Stimulated activated naive B cell treated with anti-CD40 and anti-IgM and Interleukin-4, amounts not matched to agents 10 μg/mL and 1 μg/mL and 100 μg/mL, for 72 hours (primary cell): ENCODE results near the gene CPLX4.
A peak's percentile ranks its signal among the peaks of the same experiment; 100 is the strongest.

Experiments used
- ATAC-seq, 2 donors: fragments of 150-1000 bp; cut with Tn5 transposase; replicated peaks; 2 replicates each; pipeline ENCODE4 v1.10.0; 2021; ENCODE audit warnings: moderate library complexity in 1 of 2
- DNase-seq: peaks from one replicate; pipeline ENCODE4 v3.0.0; 2021
- H3K27ac Mint-ChIP-seq: one replicate; pipeline ENCODE4 v1.8.0; 2022; ENCODE audit warnings: mild to moderate bottlenecking, mixed read lengths
- H3K27me3 Mint-ChIP-seq, 2 donors: one replicate each; pipeline ENCODE4 v1.8.0; 2022; ENCODE audit warnings: mixed read lengths in 2 of 2
- H3K36me3 Mint-ChIP-seq, 2 donors: one replicate each; pipeline ENCODE4 v1.8.0; 2022; ENCODE audit warnings: mixed read lengths in 2 of 2, mild to moderate bottlenecking in 1 of 2
- H3K4me1 Mint-ChIP-seq, 2 donors: one replicate each; pipeline ENCODE4 v1.8.0; 2022; ENCODE audit warnings: mixed read lengths in 2 of 2, mild to moderate bottlenecking in 1 of 2
- H3K4me3 Mint-ChIP-seq, 2 donors: one replicate each; pipeline ENCODE4 v1.8.0; 2022; ENCODE audit warnings: mild to moderate bottlenecking in 2 of 2, mixed read lengths in 2 of 2, moderate library complexity in 1 of 2
- H3K9me3 Mint-ChIP-seq, 2 donors: one replicate each; pipeline ENCODE4 v1.8.0; 2022; ENCODE audit warnings: mixed read lengths in 2 of 2, mild to moderate bottlenecking in 1 of 2

CPLX4 gene

DNA sequence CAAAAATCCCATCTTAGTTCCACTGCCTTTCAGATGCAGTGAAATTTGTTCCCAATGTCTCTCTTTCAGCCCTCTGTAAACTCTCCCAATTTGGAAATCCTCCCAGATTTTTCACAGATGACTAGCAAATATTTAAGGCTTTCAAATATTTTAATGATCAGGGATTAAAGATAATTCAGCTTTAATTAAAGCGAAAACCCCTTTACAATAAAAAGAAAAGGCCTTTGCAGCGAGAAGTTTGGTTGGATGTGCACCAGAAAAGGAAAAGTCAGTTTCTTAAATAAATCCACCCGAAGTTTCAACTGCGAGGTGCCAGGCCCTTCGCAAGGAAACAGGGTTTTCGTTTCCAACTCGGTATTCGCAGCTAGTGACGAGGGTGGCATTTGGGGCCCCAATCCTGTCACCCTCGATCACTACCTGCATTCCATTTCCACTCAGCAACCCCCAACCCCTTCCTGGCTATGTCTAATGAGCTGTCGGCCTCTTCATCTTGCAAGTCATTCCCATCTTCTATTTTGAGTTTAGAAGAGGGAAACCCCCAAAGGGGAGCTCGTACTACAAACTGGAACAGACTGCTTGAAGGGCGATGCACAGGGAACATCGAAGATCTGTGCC is 46.7 kb downstream of the CPLX4 start:
- Mint-ChIP-seq H3K36me3 (peaks cover 4% of the 10 kb centered on the region in 2 donors), H3K9me3 (no peaks in the 10 kb centered on the region), H3K4me1 (peaks cover 27 to 35% of the 10 kb centered on the region in 2 donors), H3K4me3 (peak overlapping the region in 1 of 2 donors; percentile 15), H3K27me3 (peaks cover 80 to 87% of the 10 kb centered on the region in 2 donors), H3K27ac (peak overlapping the region; percentile 20)
- no peak for DNase-seq
- ATAC-seq = no peak

DNA sequence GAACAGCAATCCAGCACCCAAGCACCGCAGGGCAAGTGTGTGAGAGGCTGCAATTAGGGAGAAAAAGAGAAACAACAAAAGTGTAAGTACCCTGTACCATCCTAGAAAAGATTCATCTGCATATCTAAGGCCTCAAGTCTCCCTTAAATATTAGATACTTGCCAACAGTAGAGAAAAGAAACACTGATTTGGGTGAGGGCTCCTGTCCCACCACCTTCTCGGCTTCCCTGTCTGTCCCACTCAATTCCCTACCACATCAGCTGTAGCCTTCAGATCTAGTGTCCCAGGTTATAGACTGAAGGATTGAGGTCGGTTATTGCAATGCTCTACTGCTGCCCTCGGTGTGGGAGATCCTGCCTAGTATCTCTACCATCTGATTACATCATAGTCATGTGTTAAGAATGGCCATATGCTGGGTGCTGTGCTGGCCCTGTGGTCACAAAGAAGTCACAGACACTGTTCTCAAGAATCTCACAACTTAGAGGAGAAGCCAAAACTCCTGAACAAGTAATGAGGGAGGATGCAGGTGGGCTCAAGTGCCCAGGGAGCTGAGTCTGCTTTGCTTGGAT is 47.7 kb downstream of the CPLX4 start:
- Mint-ChIP-seq H3K4me3 (no peak overlapping the region), H3K27ac (no peak overlapping the region), H3K27me3 (peaks cover 80 to 87% of the 10 kb centered on the region in 2 donors), H3K4me1 (peaks cover 31 to 45% of the 10 kb centered on the region in 2 donors), H3K36me3 (peaks cover 4% of the 10 kb centered on the region in 2 donors), H3K9me3 (no peaks in the 10 kb centered on the region)
- no peak for ATAC-seq
- DNase-seq = no peak

GRCh38 chr18:59269563-59270119 is 48.8 kb downstream of the CPLX4 start:
- peaks cover 31 to 52% of the 10 kb centered on the region in 2 donors for H3K4me1 Mint-ChIP-seq
- DNase-seq (no peak), ATAC-seq (no peak)
- no peaks in the 10 kb centered on the region for H3K9me3 Mint-ChIP-seq
- H3K4me3 Mint-ChIP-seq = peak overlapping the region; percentile 57 to 72
- H3K36me3 Mint-ChIP-seq = peaks cover 4% of the 10 kb centered on the region in 2 donors
- peaks cover 81 to 89% of the 10 kb centered on the region in 2 donors for H3K27me3 Mint-ChIP-seq
- peak overlapping the region; percentile 48 for H3K27ac Mint-ChIP-seq

DNA sequence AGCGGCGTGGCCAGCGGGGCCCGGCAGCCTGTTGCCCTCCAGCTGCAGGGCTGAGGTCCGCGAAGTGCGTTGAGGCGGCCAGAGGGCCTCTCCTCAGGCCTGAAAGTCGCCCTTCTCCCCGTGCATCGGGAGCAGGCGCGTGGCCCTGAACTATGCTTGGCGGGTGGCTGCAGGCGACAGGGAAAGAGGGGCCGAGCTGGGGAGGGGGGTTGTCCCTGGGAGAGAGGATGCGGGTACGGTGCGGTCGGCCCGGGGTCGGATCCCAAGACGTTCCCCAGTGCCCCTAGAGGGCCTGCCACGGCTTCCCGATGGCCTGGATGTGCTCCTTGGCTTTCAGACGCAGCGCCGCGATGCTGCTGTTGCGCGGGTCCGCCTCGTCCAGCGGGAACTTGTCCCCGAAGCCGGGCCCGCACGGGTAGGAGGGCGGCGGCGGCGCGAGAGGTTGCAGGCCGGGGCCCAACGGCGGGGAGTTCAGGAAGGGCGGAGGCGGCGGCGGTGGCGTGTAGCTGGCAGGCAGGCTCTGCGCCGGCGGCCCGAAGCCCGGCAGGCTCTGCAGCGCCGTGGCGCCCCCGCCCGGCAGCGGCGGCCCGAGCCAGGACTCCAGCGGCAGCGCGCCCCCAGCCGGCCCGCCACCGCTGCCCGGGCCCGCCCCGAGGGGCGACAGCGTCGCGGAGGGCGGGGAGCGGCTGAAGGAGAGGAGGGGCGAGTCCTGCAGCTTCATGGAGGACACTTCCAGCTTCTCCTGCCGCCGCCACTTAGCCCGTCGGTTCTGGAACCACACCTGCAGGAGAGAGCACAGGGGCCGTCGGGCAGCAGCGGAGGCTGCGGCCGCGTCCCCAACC is 49.5 kb downstream of the CPLX4 start:
- H3K4me3 Mint-ChIP-seq = peak overlapping the region; percentile 59 to 72
- DNase-seq = peak; percentile 26
- ATAC-seq = peak; percentile 47 to 51

GRCh38 chr18:59268127-59268720 is 50.2 kb downstream of the CPLX4 start:
- DNase-seq (no peak), ATAC-seq (no peak)
- Mint-ChIP-seq H3K36me3 (peaks cover 0 to 4% of the 10 kb centered on the region in 2 donors), H3K4me3 (peak overlapping the region; percentile 59 to 64), H3K9me3 (peaks cover 0 to 1% of the 10 kb centered on the region in 2 donors), H3K27me3 (peaks cover 79 to 86% of the 10 kb centered on the region in 2 donors), H3K4me1 (peaks cover 26 to 50% of the 10 kb centered on the region in 2 donors), H3K27ac (peak overlapping the region; percentile 90)

More for the DNA sequence above, 49.5 kb downstream of the CPLX4 start:
- Mint-ChIP-seq H3K36me3 (peaks cover 3 to 4% of the 10 kb centered on the region in 2 donors), H3K9me3 (no peaks in the 10 kb centered on the region), H3K27me3 (peaks cover 79 to 86% of the 10 kb centered on the region in 2 donors), H3K27ac (peak overlapping the region; percentile 90), H3K4me1 (peaks cover 30 to 51% of the 10 kb centered on the region in 2 donors)

DNA sequence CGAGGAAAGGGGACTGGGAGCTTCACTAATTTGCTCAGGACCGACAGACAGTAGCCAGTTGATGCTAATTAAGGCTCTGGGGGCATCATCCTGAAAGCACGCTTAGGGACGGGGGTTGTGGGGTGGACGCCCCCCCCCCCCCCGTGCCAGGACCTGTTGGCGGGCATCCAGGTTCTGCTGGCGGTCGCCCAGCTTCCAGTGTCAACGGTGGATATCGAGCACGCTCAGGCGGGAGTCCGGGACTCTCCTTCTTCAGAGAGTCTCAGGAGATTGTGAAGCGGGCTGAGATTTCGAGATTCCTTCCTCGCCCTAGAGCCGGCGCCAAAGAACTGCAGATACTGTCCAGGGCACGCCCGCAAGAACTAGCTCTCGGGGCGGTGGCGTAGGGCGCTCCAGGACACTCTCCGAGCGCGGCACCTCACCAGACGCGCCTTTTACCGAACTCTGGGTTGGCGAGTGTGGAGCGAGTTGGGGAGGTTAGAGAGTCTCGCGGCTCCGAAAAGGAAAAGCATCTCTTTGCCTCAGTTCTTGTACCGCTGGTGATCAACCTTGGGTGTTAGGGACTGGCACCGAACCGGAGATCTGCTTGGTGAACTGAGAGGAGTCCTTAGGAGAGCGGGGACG is 50.8 kb downstream of the CPLX4 start:
- Mint-ChIP-seq H3K9me3 (peaks cover 0 to 1% of the 10 kb centered on the region in 2 donors), H3K27ac (peak overlapping the region; percentile 90), H3K36me3 (peaks cover 0 to 4% of the 10 kb centered on the region in 2 donors), H3K4me1 (peaks cover 26 to 49% of the 10 kb centered on the region in 2 donors), H3K4me3 (peak overlapping the region; percentile 59 to 64), H3K27me3 (peaks cover 85 to 93% of the 10 kb centered on the region in 2 donors)
- DNase-seq (no peak), ATAC-seq (no peak)

GRCh38 chr18:59266886-59267502 is 51.5 kb downstream of the CPLX4 start:
- H3K9me3 Mint-ChIP-seq = peaks cover 0 to 1% of the 10 kb centered on the region in 2 donors
- DNase-seq (no peak), ATAC-seq (no peak)
- H3K27me3 Mint-ChIP-seq = peaks cover 86 to 94% of the 10 kb centered on the region in 2 donors
- H3K4me1 Mint-ChIP-seq = peaks cover 25 to 48% of the 10 kb centered on the region in 2 donors
- H3K27ac Mint-ChIP-seq = peak overlapping the region; percentile 90
- H3K4me3 Mint-ChIP-seq = peak overlapping the region in 1 of 2 donors; percentile 25
- peaks cover 0 to 4% of the 10 kb centered on the region in 2 donors for H3K36me3 Mint-ChIP-seq

GRCh38 chr18:59266459-59266858 is 52.0 kb downstream of the CPLX4 start:
- H3K4me1 Mint-ChIP-seq = peaks cover 23 to 43% of the 10 kb centered on the region in 2 donors
- DNase-seq (no peak), ATAC-seq (no peak)
- no peak overlapping the region for H3K4me3 Mint-ChIP-seq
- H3K9me3 Mint-ChIP-seq = peaks cover 0 to 1% of the 10 kb centered on the region in 2 donors
- peaks cover 81 to 94% of the 10 kb centered on the region in 2 donors for H3K27me3 Mint-ChIP-seq
- peaks cover 0 to 4% of the 10 kb centered on the region in 2 donors for H3K36me3 Mint-ChIP-seq
- no peak overlapping the region for H3K27ac Mint-ChIP-seq

GRCh38 chr18:59265974-59266369 is 52.5 kb downstream of the CPLX4 start:
- DNase-seq (no peak), ATAC-seq (no peak)
- Mint-ChIP-seq H3K9me3 (peaks cover 0 to 1% of the 10 kb centered on the region in 2 donors), H3K4me3 (peak overlapping the region; percentile 79 to 81), H3K27ac (peak overlapping the region; percentile 47), H3K27me3 (peaks cover 79 to 94% of the 10 kb centered on the region in 2 donors), H3K36me3 (peaks cover 0 to 4% of the 10 kb centered on the region in 2 donors), H3K4me1 (peaks cover 23 to 43% of the 10 kb centered on the region in 2 donors)

DNA sequence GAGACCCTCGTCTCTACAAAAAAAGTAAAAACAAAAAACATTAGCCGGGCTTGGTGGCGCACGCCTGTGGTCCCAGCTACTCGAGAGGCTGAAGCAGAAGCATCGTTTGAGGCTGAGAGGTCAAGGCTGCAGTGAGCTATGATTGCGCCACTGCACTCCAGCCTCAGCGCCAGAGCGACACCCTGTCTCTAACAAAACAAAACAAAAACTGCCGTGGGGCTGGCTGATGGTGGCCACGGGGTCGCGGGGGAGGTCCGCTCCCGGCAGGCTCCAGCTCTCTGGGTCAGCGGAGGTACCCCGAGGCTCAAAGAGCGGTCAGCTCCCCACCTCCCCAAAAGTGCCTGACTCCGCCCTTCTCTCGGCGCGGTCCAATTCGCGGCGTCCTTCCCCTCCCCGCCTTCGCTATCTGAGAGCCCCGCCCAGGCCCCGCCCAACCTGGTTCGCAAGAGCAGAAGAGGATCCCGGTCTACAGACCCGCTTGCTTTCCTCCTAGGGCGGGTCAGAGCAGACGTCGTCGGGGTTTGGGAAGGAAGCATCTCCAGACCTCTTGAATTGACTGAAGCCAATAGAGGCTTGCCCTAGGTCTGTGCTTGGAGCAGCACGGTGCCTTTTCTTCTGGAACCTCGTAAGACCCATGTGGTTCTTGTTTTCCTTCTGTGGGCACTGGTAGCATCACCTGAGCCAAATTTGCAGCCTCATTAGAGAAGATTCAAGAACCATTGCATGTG is 53.0 kb downstream of the CPLX4 start:
- ATAC-seq = peak; percentile 62 to 68
- DNase-seq = no peak
- Mint-ChIP-seq H3K36me3 (peaks cover 0 to 4% of the 10 kb centered on the region in 2 donors), H3K27me3 (peaks cover 79 to 94% of the 10 kb centered on the region in 2 donors), H3K4me1 (peaks cover 23 to 43% of the 10 kb centered on the region in 2 donors), H3K27ac (peak overlapping the region; percentile 47), H3K4me3 (peak overlapping the region; percentile 79 to 81), H3K9me3 (peaks cover 0 to 1% of the 10 kb centered on the region in 2 donors)

GRCh38 chr18:59264651-59265245 is 53.7 kb downstream of the CPLX4 start:
- Mint-ChIP-seq H3K27me3 (peaks cover 78 to 93% of the 10 kb centered on the region in 2 donors), H3K4me1 (peaks cover 23 to 42% of the 10 kb centered on the region in 2 donors), H3K27ac (no peak overlapping the region), H3K9me3 (peaks cover 0 to 1% of the 10 kb centered on the region in 2 donors), H3K36me3 (peaks cover 0 to 4% of the 10 kb centered on the region in 2 donors), H3K4me3 (peak overlapping the region; percentile 79 to 81)
- DNase-seq (no peak), ATAC-seq (no peak)

GRCh38 chr18:59264121-59264571 is 54.3 kb downstream of the CPLX4 start:
- H3K4me3 Mint-ChIP-seq = no peak overlapping the region
- H3K9me3 Mint-ChIP-seq = peaks cover 0 to 1% of the 10 kb centered on the region in 2 donors
- no peak overlapping the region for H3K27ac Mint-ChIP-seq
- peaks cover 80 to 93% of the 10 kb centered on the region in 2 donors for H3K27me3 Mint-ChIP-seq
- H3K36me3 Mint-ChIP-seq = no peaks in the 10 kb centered on the region
- ATAC-seq = no peak
- DNase-seq = no peak
- H3K4me1 Mint-ChIP-seq = peaks cover 19 to 36% of the 10 kb centered on the region in 2 donors
